ENCODE data around the gene OLFML3. TPM values are rescaled to one million over a fixed set of nuclear protein-coding genes. Genes with fewer than 3 reads are reported as not detected.

OLFML3 gene
- total and polyA plus RNA-seq, 2 donors (not counting 1 experiment from before 2014, with no cell fraction given): 0.32 TPM; not detected in 1

DNA sequence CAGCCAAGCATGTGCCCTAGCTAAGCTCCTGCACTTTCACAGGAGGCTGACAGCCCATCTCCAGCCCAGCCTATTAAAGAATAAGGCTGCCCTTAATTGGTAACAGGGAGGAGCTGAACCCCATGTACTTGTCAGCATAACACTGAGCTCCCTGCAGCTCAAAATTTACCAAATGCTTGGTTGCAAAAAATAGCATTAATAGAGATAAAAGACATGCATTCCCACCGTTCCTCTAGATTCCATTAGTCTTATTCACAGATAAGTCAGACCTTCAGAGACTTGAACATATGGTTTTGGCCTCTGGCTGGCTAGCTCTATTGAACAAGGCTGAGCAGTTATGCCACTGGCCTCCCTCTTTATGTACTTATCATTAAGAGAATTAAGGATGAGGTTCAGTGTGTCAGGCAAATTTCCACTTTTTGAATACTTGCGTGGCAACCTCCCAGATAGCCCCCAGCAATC, 29.2 kb downstream of the OLFML3 start:
- CTCF ChIA-PET: interaction anchor here (0.9 kb wide), 1 partner anchor 30 kb away, joined by 3 read pairs; no protein-coding TSS in a partner anchor

DNA sequence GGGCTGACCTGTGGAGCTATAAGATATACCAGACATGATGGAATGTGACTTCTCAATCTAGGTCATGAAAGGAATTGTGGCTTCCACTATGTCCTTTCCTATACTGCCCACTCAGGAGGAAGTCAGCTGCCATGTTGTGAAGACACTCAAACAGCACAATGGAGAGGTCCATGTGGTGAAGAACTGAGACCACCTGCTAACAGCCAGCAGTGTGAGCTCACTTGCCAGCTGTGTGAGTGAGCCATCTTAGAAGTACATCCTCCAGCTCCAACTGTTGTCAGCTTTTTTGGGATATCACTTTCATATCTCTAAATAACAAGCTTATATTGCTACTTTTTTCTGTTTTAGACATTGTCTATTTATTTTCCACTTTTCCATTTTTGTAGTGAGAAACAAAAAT, 29.7 kb downstream of the OLFML3 start:
- TF ChIP-seq, protein P1, sequence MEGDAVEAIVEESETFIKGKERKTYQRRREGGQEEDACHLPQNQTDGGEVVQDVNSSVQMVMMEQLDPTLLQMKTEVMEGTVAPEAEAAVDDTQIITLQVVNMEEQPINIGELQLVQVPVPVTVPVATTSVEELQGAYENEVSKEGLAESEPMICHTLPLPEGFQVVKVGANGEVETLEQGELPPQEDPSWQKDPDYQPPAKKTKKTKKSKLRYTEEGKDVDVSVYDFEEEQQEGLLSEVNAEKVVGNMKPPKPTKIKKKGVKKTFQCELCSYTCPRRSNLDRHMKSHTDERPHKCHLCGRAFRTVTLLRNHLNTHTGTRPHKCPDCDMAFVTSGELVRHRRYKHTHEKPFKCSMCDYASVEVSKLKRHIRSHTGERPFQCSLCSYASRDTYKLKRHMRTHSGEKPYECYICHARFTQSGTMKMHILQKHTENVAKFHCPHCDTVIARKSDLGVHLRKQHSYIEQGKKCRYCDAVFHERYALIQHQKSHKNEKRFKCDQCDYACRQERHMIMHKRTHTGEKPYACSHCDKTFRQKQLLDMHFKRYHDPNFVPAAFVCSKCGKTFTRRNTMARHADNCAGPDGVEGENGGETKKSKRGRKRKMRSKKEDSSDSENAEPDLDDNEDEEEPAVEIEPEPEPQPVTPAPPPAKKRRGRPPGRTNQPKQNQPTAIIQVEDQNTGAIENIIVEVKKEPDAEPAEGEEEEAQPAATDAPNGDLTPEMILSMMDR (IDR thresholded peaks at IDR 0.05): no peak
- no peak for TF ChIP-seq EZH2 (IDR thresholded peaks at IDR 0.05; ENCODE audit: borderline replicate concordance, insufficient read depth, low read depth, low read length, poor library complexity, severe bottlenecking)
- no peak overlapping the region for H2AFZ ChIP-seq (ENCODE audit: insufficient read depth, low read depth, low read length, poor library complexity, severe bottlenecking)
- Mint-ChIP-seq H3K27me3 (peaks cover 21% of the 10 kb centered on the region), H3K9me3 (ENCODE audit: insufficient read depth) (no peaks in the 10 kb centered on the region), H3K4me1 (no peaks in the 10 kb centered on the region), H3K4me3 (no peak overlapping the region), H3K27ac (no peak overlapping the region)
- peaks cover 0 to under 1% (median 0%) of the 10 kb centered on the region in 4 experiments for H3K27me3 ChIP-seq (replicated peaks in 1 of 4; ENCODE audit: control extremely low read depth in 1 of 4, control insufficient read depth in 3 of 4, insufficient read depth in 4 of 4, low read length in 3 of 4)
- H3K9me3 ChIP-seq (ENCODE audit: control extremely low read depth in 1 of 3, control insufficient read depth in 2 of 3, insufficient read depth in 1 of 3, low read length in 2 of 3): peaks cover 0 to 10% (median 0%) of the 10 kb centered on the region in 3 donors
- H3K4me2 ChIP-seq (replicated peaks; ENCODE audit: low read depth, low read length, poor library complexity, severe bottlenecking): no peak overlapping the region
- DNase-seq (no peak), ATAC-seq (ENCODE audit: low read depth) (no peak)
- no peak overlapping the region for H3K27ac ChIP-seq (ENCODE audit: low read length in 2 of 2)
- no peaks in the 10 kb centered on the region for H4K20me1 ChIP-seq (ENCODE audit: control insufficient read depth, insufficient read depth, low read length, poor library complexity, severe bottlenecking)
- H3K9ac ChIP-seq (ENCODE audit: low read length): no peak overlapping the region
- H3K4me1 ChIP-seq (ENCODE audit: control insufficient read depth in 2 of 2, insufficient read depth in 2 of 2, low read length in 2 of 2): no peaks in the 10 kb centered on the region
- no peaks in the 10 kb centered on the region for H3K36me3 ChIP-seq (replicated peaks in 1 of 2; ENCODE audit: control extremely low read depth in 1 of 2, control insufficient read depth in 1 of 2, extremely low read depth in 1 of 2, insufficient read depth in 2 of 2, low read length in 1 of 2)
- ChIA-PET POLR2A (no interaction called here), CTCF (interaction anchor here (0.9 kb wide), 1 partner anchor 30 kb away, joined by 3 read pairs; no protein-coding TSS in a partner anchor)
- intact Hi-C loops (cut with micrococcal nuclease): no loop called here
- H3K79me2 ChIP-seq (ENCODE audit: control insufficient read depth, insufficient read depth, low read length): no peaks in the 10 kb centered on the region
- H3K4me3 ChIP-seq (ENCODE audit: control extremely low read depth in 1 of 5, extremely low read depth in 1 of 5, insufficient read depth in 1 of 5, low read depth in 2 of 5, low read length in 4 of 5): no peak overlapping the region

More for the DNA sequence above, 29.2 kb downstream of the OLFML3 start:
- Mint-ChIP-seq H3K27me3 (peaks cover 23% of the 10 kb centered on the region), H3K4me1 (no peaks in the 10 kb centered on the region), H3K4me3 (no peak overlapping the region), H3K9me3 (ENCODE audit: insufficient read depth) (no peaks in the 10 kb centered on the region), H3K27ac (no peak overlapping the region)
- Histone ChIP-seq H3K4me2 (replicated peaks; ENCODE audit: low read depth, low read length, poor library complexity, severe bottlenecking) (no peak overlapping the region), H3K27me3 (replicated peaks in 1 of 4; ENCODE audit: control extremely low read depth in 1 of 4, control insufficient read depth in 3 of 4, insufficient read depth in 4 of 4, low read length in 3 of 4) (no peaks in the 10 kb centered on the region), H3K4me1 (ENCODE audit: control insufficient read depth in 2 of 2, insufficient read depth in 2 of 2, low read length in 2 of 2) (no peaks in the 10 kb centered on the region), H3K4me3 (ENCODE audit: control extremely low read depth in 1 of 5, extremely low read depth in 1 of 5, insufficient read depth in 1 of 5, low read depth in 2 of 5, low read length in 4 of 5) (no peak overlapping the region), H3K27ac (ENCODE audit: low read length in 2 of 2) (no peak overlapping the region), H3K36me3 (replicated peaks in 1 of 2; ENCODE audit: control extremely low read depth in 1 of 2, control insufficient read depth in 1 of 2, extremely low read depth in 1 of 2, insufficient read depth in 2 of 2, low read length in 1 of 2) (no peaks in the 10 kb centered on the region), H2AFZ (ENCODE audit: insufficient read depth, low read depth, low read length, poor library complexity, severe bottlenecking) (no peak overlapping the region), H3K9me3 (ENCODE audit: control extremely low read depth in 1 of 3, control insufficient read depth in 2 of 3, insufficient read depth in 1 of 3, low read length in 2 of 3) (peaks cover 0 to 10% (median 0%) of the 10 kb centered on the region in 3 donors), H4K20me1 (ENCODE audit: control insufficient read depth, insufficient read depth, low read length, poor library complexity, severe bottlenecking) (no peaks in the 10 kb centered on the region), H3K9ac (ENCODE audit: low read length) (no peak overlapping the region), H3K79me2 (ENCODE audit: control insufficient read depth, insufficient read depth, low read length) (no peaks in the 10 kb centered on the region)
- 75% methylated on average over 1 of the region's 2 CpGs for WGBS (ENCODE audit: insufficient coverage)
- TF ChIP-seq, protein P1 (IDR thresholded peaks at IDR 0.05): no peak
- TF ChIP-seq EZH2 (IDR thresholded peaks at IDR 0.05; ENCODE audit: borderline replicate concordance, insufficient read depth, low read depth, low read length, poor library complexity, severe bottlenecking): no peak
- POLR2A ChIA-PET: no interaction called here
- ATAC-seq (ENCODE audit: low read depth): no peak
- intact Hi-C loops (cut with micrococcal nuclease): no loop called here
- DNase-seq: no peak

Data from B cell (primary cell).